ENCODE results near the gene CLCN7. TPM values are rescaled to one million over a fixed set of nuclear protein-coding genes. Genes with fewer than 3 reads are reported as not detected.

Gene CLCN7
- total RNA-seq, 4 donors from 2014 or later: 24.8 to 45.8 (median 38.4) TPM

DNA sequence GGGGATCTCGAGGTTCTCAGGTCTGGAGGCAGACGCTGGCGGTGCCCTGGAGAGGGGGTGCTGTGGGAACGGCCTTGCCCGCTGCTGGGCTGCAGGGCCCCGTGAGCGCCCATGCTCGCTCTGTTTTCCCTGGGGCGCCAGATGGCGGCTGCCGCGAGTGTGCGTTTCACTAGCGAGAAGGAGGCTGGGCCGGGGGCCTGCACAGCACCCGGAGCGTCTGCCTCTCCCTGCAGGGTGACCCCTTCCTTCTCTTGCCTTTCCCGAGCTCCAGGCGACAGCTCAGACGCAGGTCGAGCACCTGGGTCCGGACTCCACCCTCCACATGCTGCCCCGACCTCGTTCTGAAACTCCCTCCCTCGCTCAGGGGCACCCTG, 21.0 kb upstream of the CLCN7 start:
- DNase-seq: no peak
- TF ChIP-seq POLR2A (IDR thresholded peaks at IDR 0.05): no peak
- no peak for TF ChIP-seq CTCF (IDR thresholded peaks at IDR 0.05 in 4 of 5, conservative IDR thresholded peaks at IDR 0.05 in 1 of 5)
- ATAC-seq: no peak
- no peak overlapping the region for H3K27ac ChIP-seq
- H3K27me3 ChIP-seq: no peaks in the 10 kb centered on the region
- H3K9me3 ChIP-seq: no peaks in the 10 kb centered on the region
- H3K4me3 ChIP-seq: no peak overlapping the region
- intact Hi-C loops (cut with DNase I; ENCODE audit: low total_unique reads) (loop anchor here (2.0 to 10.0 kb wide), 2 partner anchors 35 to 209 kb away; partner anchors contain the start of gene MAPK8IP3), in situ Hi-C loops (cut with MboI; ENCODE audit: low sequenced_read_pairs in 4 of 4) (no loop called here)
- H3K4me1 ChIP-seq: peaks cover 15 to 20% of the 10 kb centered on the region in 2 donors
- H3K36me3 ChIP-seq: peaks cover 0 to 58% of the 10 kb centered on the region in 2 donors

- no peak for DNase-seq
- in situ Hi-C loops (cut with MboI; ENCODE audit: low sequenced_read_pairs in 4 of 4): no loop called here
- no peak for TF ChIP-seq POLR2A (IDR thresholded peaks at IDR 0.05)
- TF ChIP-seq CTCF (IDR thresholded peaks at IDR 0.05 in 4 of 5, conservative IDR thresholded peaks at IDR 0.05 in 1 of 5): no peak
- intact Hi-C loops (cut with DNase I; ENCODE audit: low total_unique reads): loop anchor here (2.0 to 10.0 kb wide), 2 partner anchors 35 to 209 kb away; partner anchors contain the start of gene MAPK8IP3
- Histone ChIP-seq H3K9me3 (no peaks in the 10 kb centered on the region), H3K36me3 (peaks cover 0 to 52% of the 10 kb centered on the region in 2 donors), H3K4me1 (peaks cover 15 to 20% of the 10 kb centered on the region in 2 donors), H3K27ac (peak overlapping the region; percentile 84 to 98 (median 92)), H3K4me3 (no peak overlapping the region), H3K27me3 (no peaks in the 10 kb centered on the region)
- ATAC-seq: no peak
These were observed 20.5 kb upstream of the CLCN7 start for GRCh38 chr16:1495211-1495888.

- H3K27me3 ChIP-seq: no peaks in the 10 kb centered on the region
- intact Hi-C loops (cut with DNase I; ENCODE audit: low total_unique reads) (loop anchor here (2.0 to 10.0 kb wide), 6 partner anchors 36 to 210 kb away; partner anchors contain the start of genes CRAMP1, IFT140 and MAPK8IP3), in situ Hi-C loops (cut with MboI; ENCODE audit: low sequenced_read_pairs in 4 of 4) (no loop called here)
- peak overlapping the region in 2 of 4 donors; percentile 78 to 81 for H3K4me3 ChIP-seq
- H3K9me3 ChIP-seq: no peaks in the 10 kb centered on the region
- H3K27ac ChIP-seq: peak overlapping the region; percentile 84 to 98 (median 92)
- ATAC-seq (peak in 1 of 2 donors; percentile 23), DNase-seq (peak; percentile 26 to 56)
- TF ChIP-seq POLR2A (IDR thresholded peaks at IDR 0.05) (no peak), CTCF (IDR thresholded peaks at IDR 0.05 in 4 of 5, conservative IDR thresholded peaks at IDR 0.05 in 1 of 5) (no peak)
- H3K4me1 ChIP-seq: peaks cover 15 to 20% of the 10 kb centered on the region in 2 donors
- peaks cover 0 to 46% of the 10 kb centered on the region in 2 donors for H3K36me3 ChIP-seq
These were observed 19.9 kb upstream of the CLCN7 start for GRCh38 chr16:1494711-1495110.

GRCh38 chr16:1494129-1494640, 19.4 kb upstream of the CLCN7 start:
- intact Hi-C loops (cut with DNase I; ENCODE audit: low total_unique reads) (loop anchor here (2.0 to 10.0 kb wide), 6 partner anchors 37 to 211 kb away; partner anchors contain the start of genes CRAMP1, IFT140 and MAPK8IP3), in situ Hi-C loops (cut with MboI; ENCODE audit: low sequenced_read_pairs in 4 of 4) (no loop called here)
- peak; percentile 53 to 74 for DNase-seq
- H3K4me1 ChIP-seq: peaks cover 15 to 20% of the 10 kb centered on the region in 2 donors
- H3K27ac ChIP-seq: peak overlapping the region; percentile 84 to 98 (median 92)
- H3K9me3 ChIP-seq: no peaks in the 10 kb centered on the region
- peak; percentile 46 to 55 for ATAC-seq
- peaks cover 0 to 41% of the 10 kb centered on the region in 2 donors for H3K36me3 ChIP-seq
- no peaks in the 10 kb centered on the region for H3K27me3 ChIP-seq
- TF ChIP-seq POLR2A (IDR thresholded peaks at IDR 0.05) (no peak), CTCF (IDR thresholded peaks at IDR 0.05 in 4 of 5, conservative IDR thresholded peaks at IDR 0.05 in 1 of 5) (peak; percentile 27 to 69 (median 58))
- peak overlapping the region; percentile 78 to 95 (median 83) for H3K4me3 ChIP-seq
